Mononuclear cell (primary cell): ENCODE data around the gene JOSD1. TPM values are rescaled to one million over a fixed set of nuclear protein-coding genes. Genes with fewer than 3 reads are reported as not detected.

Source experiments
- H3K27me3 ChIP-seq: 2 replicates; pipeline ENCODE4 v1.6.0; 2011; ENCODE audit warnings: low read length, control low read depth; ENCODE audit not compliant: insufficient read depth
- H3K4me1 ChIP-seq: 2 replicates; pipeline ENCODE4 v1.5.1; 2011; ENCODE audit warnings: mild to moderate bottlenecking, low read length, control low read depth; ENCODE audit not compliant: insufficient read depth
- H3K4me3 ChIP-seq: 2 replicates; pipeline ENCODE4 v1.5.1; 2011; ENCODE audit warnings: mild to moderate bottlenecking, low read length, moderate library complexity
- H3K9me3 ChIP-seq: 2 replicates; pipeline ENCODE4 v1.5.1; 2011; ENCODE audit warnings: low read depth, mild to moderate bottlenecking, control low read depth, low read length
- total RNA-seq: library from RNA; depleted of rRNA; stranded (reverse); fragments of >200 nt; gene quantifications from one replicate; pipeline ENCODE4 v1.2.3, GENCODE V29; 2012

Gene JOSD1
- total RNA-seq, 1 donor, result 187 TPM

GRCh38 chr22:38710351-38710750 lies 9.6 kb upstream of the JOSD1 start:
- Histone ChIP-seq H3K4me3 (no peak overlapping the region), H3K9me3 (no peaks in the 10 kb centered on the region), H3K4me1 (peaks cover 54% of the 10 kb centered on the region), H3K27me3 (no peaks in the 10 kb centered on the region)

- no peaks in the 10 kb centered on the region for H3K27me3 ChIP-seq
- H3K9me3 ChIP-seq, result no peaks in the 10 kb centered on the region
- no peak overlapping the region for H3K4me3 ChIP-seq
- H3K4me1 ChIP-seq, result peaks cover 62% of the 10 kb centered on the region
Observed at GRCh38 chr22:38709306-38709705, 8.6 kb upstream of the JOSD1 start.

- Histone ChIP-seq H3K4me1 (peaks cover 52% of the 10 kb centered on the region), H3K9me3 (no peaks in the 10 kb centered on the region), H3K27me3 (no peaks in the 10 kb centered on the region), H3K4me3 (no peak overlapping the region)
Observed at GRCh38 chr22:38707984-38708383, 7.2 kb upstream of the JOSD1 start.

- no peaks in the 10 kb centered on the region for H3K27me3 ChIP-seq
- H3K4me1 ChIP-seq, result peaks cover 46% of the 10 kb centered on the region
- H3K4me3 ChIP-seq, result peak overlapping the region; percentile 64
Observed at GRCh38 chr22:38707346-38707745, 6.6 kb upstream of the JOSD1 start.

GRCh38 chr22:38706901-38707195 lies 6.1 kb upstream of the JOSD1 start:
- Histone ChIP-seq H3K4me1 (peaks cover 45% of the 10 kb centered on the region), H3K27me3 (no peaks in the 10 kb centered on the region), H3K4me3 (peak overlapping the region; percentile 64), H3K9me3 (no peaks in the 10 kb centered on the region)

More at GRCh38 chr22:38707346-38707745, 6.6 kb upstream of the JOSD1 start:
- no peaks in the 10 kb centered on the region for H3K9me3 ChIP-seq

- Histone ChIP-seq H3K9me3 (no peaks in the 10 kb centered on the region), H3K4me3 (peak overlapping the region; percentile 64), H3K4me1 (peaks cover 50% of the 10 kb centered on the region), H3K27me3 (no peaks in the 10 kb centered on the region)
Observed at GRCh38 chr22:38706101-38706900, 5.6 kb upstream of the JOSD1 start.

GRCh38 chr22:38705235-38706100 lies 4.7 kb upstream of the JOSD1 start, which contains the start of gene GTPBP1:
Gene GTPBP1, plus strand, starts transcription at chr22:38705944. Its CDS starts 12 bp downstream, at chr22:38705956.
- Histone ChIP-seq H3K4me1 (peaks cover 52% of the 10 kb centered on the region), H3K9me3 (no peaks in the 10 kb centered on the region), H3K4me3 (peak within 1 kb of the TSS; percentile 64), H3K27me3 (no peaks in the 10 kb centered on the region)

GRCh38 chr22:38704654-38705234 lies 4.0 kb upstream of the JOSD1 start:
- H3K27me3 ChIP-seq, result no peaks in the 10 kb centered on the region
- no peaks in the 10 kb centered on the region for H3K9me3 ChIP-seq
- H3K4me3 ChIP-seq, result peak overlapping the region; percentile 24
- H3K4me1 ChIP-seq, result peaks cover 56% of the 10 kb centered on the region

GRCh38 chr22:38700270-38700788 lies 414 bp downstream of the JOSD1 start:
- peaks cover 62% of the 10 kb centered on the region for H3K4me1 ChIP-seq
- H3K9me3 ChIP-seq, result no peaks in the 10 kb centered on the region

GRCh38 chr22:38699784-38700183 lies 959 bp downstream of the JOSD1 start:
- H3K27me3 ChIP-seq, result no peaks in the 10 kb centered on the region
- H3K4me1 ChIP-seq, result peaks cover 58% of the 10 kb centered on the region
- peak overlapping the region; percentile 69 for H3K4me3 ChIP-seq
- H3K9me3 ChIP-seq, result no peaks in the 10 kb centered on the region

More at GRCh38 chr22:38700270-38700788, 414 bp downstream of the JOSD1 start:
- Histone ChIP-seq H3K4me3 (peak overlapping the region; percentile 69), H3K27me3 (no peaks in the 10 kb centered on the region)

- no peak overlapping the region for H3K4me3 ChIP-seq
- H3K27me3 ChIP-seq, result no peaks in the 10 kb centered on the region
- H3K9me3 ChIP-seq, result no peaks in the 10 kb centered on the region
- peaks cover 55% of the 10 kb centered on the region for H3K4me1 ChIP-seq
Observed at GRCh38 chr22:38699143-38699542, 1.6 kb downstream of the JOSD1 start.

- Histone ChIP-seq H3K27me3 (no peaks in the 10 kb centered on the region), H3K4me3 (no peak overlapping the region), H3K4me1 (peaks cover 55% of the 10 kb centered on the region), H3K9me3 (no peaks in the 10 kb centered on the region)
Observed at GRCh38 chr22:38698407-38699094, 2.2 kb downstream of the JOSD1 start.

- H3K4me1 ChIP-seq, result peaks cover 55% of the 10 kb centered on the region
- H3K9me3 ChIP-seq, result no peaks in the 10 kb centered on the region
- H3K27me3 ChIP-seq, result no peaks in the 10 kb centered on the region
- H3K4me3 ChIP-seq, result no peak overlapping the region
Observed at GRCh38 chr22:38697425-38698089, 3.2 kb downstream of the JOSD1 start.
